ENCODE measurements around the gene RABAC1. TPM values are rescaled to one million over a fixed set of nuclear protein-coding genes. Genes with fewer than 3 reads are reported as not detected.
"Not testable (repeated sequence)": the region's sequence is repeated elsewhere in the genome, so short reads cannot be mapped to it uniquely, and the experiment has no call there.

RABAC1 gene
- total and polyA plus RNA-seq, 2 donors (not counting 3 experiments of a cell fraction or from before 2014, with no cell fraction given), result 178 to 591 TPM

DNA sequence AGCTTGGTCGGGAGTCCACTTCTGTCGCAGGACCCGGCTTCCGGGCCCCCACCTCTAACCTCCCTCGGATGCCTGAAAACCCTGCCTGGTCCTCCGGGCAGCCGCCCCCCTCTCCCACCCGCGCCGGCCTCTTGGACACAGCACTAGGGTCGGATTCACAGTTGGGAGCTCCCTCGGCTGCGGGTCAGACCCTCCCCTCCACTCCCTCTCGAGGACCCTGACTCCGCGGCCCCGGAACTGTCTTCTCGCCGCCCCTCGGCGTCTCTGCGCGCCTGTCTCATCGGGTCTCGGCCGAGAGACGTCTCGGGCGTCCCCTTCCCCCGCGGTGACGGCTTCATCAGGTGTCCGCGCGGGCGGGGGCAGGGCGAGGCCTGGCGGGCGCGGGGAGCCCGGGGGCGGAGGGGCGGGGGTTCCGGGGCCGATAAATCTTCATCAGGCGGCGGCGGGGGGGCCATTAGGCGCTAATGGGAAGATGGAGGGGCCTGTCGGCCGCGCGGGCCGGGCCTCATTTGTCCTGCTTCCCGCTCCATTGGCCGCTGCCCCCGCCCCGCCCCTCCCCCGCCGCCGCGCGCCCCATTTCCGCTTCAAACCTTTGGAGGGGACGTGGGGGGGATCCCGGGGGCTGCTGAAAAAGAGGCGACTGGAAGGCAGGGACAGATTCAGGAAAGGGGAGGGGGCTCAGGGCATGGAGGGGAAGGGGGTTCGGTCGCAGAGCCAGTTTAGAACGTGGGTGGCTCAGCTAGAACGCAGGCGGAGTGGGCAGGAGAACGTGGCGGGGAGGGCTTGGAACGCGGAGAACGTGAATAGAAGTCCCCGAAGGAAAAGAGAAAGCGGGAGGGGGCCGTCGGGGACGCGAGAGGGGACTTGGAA, 19.0 kb downstream of the RABAC1 start:
- Histone ChIP-seq H3K27ac (ENCODE audit: insufficient read depth, low read depth, low read length) (no peak overlapping the region), H3K36me3 (ENCODE audit: control insufficient read depth in 2 of 2, extremely low read depth in 1 of 2, insufficient read depth in 2 of 2, low read length in 2 of 2) (no peaks in the 10 kb centered on the region), H3K4me1 (ENCODE audit: control insufficient read depth, extremely low read depth, insufficient read depth, low read length) (peaks cover 2% of the 10 kb centered on the region), H4K20me1 (replicated peaks; ENCODE audit: control insufficient read depth, extremely low read depth, insufficient read depth, low read length) (no peaks in the 10 kb centered on the region), H3K27me3 (ENCODE audit: control insufficient read depth in 2 of 2, insufficient read depth in 2 of 2, low read length in 2 of 2) (peaks cover 25 to 26% of the 10 kb centered on the region in 2 experiments), H3K4me3 (replicated peaks in 1 of 3; ENCODE audit: insufficient read depth in 1 of 3, low read depth in 1 of 3, low read length in 3 of 3) (peak overlapping the region; percentile 23 to 48 (median 27)), H3K9ac (replicated peaks; ENCODE audit: extremely low read depth, insufficient read depth, low read length) (no peak overlapping the region), H3K4me2 (ENCODE audit: insufficient read depth, low read length) (peak overlapping the region; percentile 51), H3K9me3 (replicated peaks; ENCODE audit: control insufficient read depth, insufficient read depth, low read length) (no peaks in the 10 kb centered on the region), H3K79me2 (ENCODE audit: control insufficient read depth, insufficient read depth, low read length) (no peaks in the 10 kb centered on the region), H2AFZ (ENCODE audit: low read depth, low read length) (peak overlapping the region; percentile 62), H3K9me1 (replicated peaks; ENCODE audit: control insufficient read depth, extremely low read depth, insufficient read depth, low read length) (no peaks in the 10 kb centered on the region)
- ChIA-PET POLR2A (interaction anchor here (0.5 kb wide), 1 partner anchor 70 kb away, joined by 3 read pairs; no protein-coding TSS in a partner anchor), CTCF (interaction anchor here (0.8 kb wide), 1 partner anchor 10 kb away, joined by 3 read pairs; no protein-coding TSS in a partner anchor)
- DNase-seq (ENCODE audit: low read depth, low spot score), result no peak
- TF ChIP-seq JUN (IDR thresholded peaks at IDR 0.05; ENCODE audit: borderline replicate concordance, insufficient read depth, insufficient read length, low read depth) (no peak), EZH2 (IDR thresholded peaks at IDR 0.05; ENCODE audit: borderline replicate concordance, low read depth, low read length, severe bottlenecking) (peak; percentile 87)
- no peak for FAIRE-seq
- no TSS peak for BruUV-seq (replicated peaks)
- dilution Hi-C loops (cut with MboI; ENCODE audit: extremely low pct_ligation_motif_present, low sequenced_read_pairs), result no loop called here
- intact Hi-C loops (cut with micrococcal nuclease), result no loop called here

DNA sequence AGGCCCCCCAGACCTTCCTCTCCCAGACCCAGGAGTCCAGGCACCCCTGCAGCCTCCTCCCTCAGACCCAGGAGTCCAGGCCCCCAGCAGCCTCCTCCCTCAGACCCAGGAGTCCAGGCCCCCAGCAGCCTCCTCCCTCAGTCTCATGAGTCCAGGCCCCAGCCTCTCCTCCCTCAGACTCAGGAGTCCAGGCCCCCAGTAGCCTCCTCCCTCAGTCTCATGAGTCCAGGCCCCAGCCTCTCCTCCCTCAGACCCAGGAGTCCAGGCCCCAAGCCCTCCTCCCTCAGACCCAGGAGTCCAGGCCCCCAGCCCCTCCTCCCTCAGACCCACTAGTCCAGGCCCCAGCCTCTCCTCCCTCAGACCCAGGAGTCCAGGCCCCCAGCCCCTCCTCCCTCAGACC, 19.9 kb downstream of the RABAC1 start:
- DNase-seq (ENCODE audit: low read depth, low spot score); H3K9me3 ChIP-seq (replicated peaks; ENCODE audit: control insufficient read depth, insufficient read depth, low read length); dilution Hi-C loops (cut with MboI; ENCODE audit: extremely low pct_ligation_motif_present, low sequenced_read_pairs); H3K4me3 ChIP-seq (replicated peaks in 1 of 3; ENCODE audit: insufficient read depth in 1 of 3, low read depth in 1 of 3, low read length in 3 of 3); H3K4me1 ChIP-seq (ENCODE audit: control insufficient read depth, extremely low read depth, insufficient read depth, low read length); H2AFZ ChIP-seq (ENCODE audit: low read depth, low read length); H4K20me1 ChIP-seq (replicated peaks; ENCODE audit: control insufficient read depth, extremely low read depth, insufficient read depth, low read length); H3K79me2 ChIP-seq (ENCODE audit: control insufficient read depth, insufficient read depth, low read length); H3K9me1 ChIP-seq (replicated peaks; ENCODE audit: control insufficient read depth, extremely low read depth, insufficient read depth, low read length); H3K27ac ChIP-seq (ENCODE audit: insufficient read depth, low read depth, low read length); BruUV-seq (replicated peaks); intact Hi-C loops (cut with micrococcal nuclease); H3K9ac ChIP-seq (replicated peaks; ENCODE audit: extremely low read depth, insufficient read depth, low read length); H3K4me2 ChIP-seq (ENCODE audit: insufficient read depth, low read length); H3K36me3 ChIP-seq (ENCODE audit: control insufficient read depth in 2 of 2, extremely low read depth in 1 of 2, insufficient read depth in 2 of 2, low read length in 2 of 2); FAIRE-seq: not testable (repeated sequence)
- H3K27me3 ChIP-seq (ENCODE audit: control insufficient read depth in 2 of 2, insufficient read depth in 2 of 2, low read length in 2 of 2), result peaks cover 27% of the 10 kb centered on the region in 2 experiments
- CTCF ChIA-PET, result interaction anchor here (0.8 kb wide), 1 partner anchor 11 kb away, joined by 3 read pairs; no protein-coding TSS in a partner anchor
- POLR2A ChIA-PET, result interaction anchor here (0.5 kb wide), 1 partner anchor 69 kb away, joined by 3 read pairs; no protein-coding TSS in a partner anchor

Data from endothelial cell of umbilical vein (primary cell).